ENCODE results near the gene BRMS1L.
A peak's percentile ranks its signal among the peaks of the same experiment; 100 is the strongest.

BRMS1L gene

DNA sequence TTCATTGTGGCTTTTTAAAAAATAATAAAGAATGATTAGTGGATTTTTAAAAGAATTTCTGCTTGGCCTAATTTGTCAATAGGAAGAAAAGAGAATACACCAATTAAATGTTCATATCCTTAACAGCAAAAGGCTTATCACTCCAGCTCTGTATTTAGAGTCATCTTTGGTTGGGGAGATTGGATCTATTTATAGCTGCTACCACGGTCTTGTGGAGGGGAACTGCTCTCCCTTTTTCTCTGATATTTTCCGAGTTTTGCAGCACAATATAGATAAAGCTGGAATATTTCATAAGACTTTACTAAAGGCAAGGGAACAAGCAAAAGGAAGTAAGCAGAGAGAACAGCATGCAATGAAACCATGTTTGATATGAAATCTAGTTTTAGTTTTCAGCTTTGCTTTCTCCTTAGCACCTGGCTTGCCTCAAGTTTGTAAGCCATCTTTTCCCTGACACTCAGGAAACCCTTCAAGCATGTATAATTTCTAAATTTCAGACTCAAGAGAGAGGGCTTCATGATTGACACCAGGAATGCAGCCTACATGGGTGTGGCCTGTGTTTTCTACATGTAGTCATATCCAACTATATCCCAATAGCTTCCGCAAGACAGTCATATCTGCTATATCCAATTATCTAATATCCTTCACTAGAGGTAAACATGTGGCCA is 35.2 kb downstream of the BRMS1L start:
- Mint-ChIP-seq H3K4me3 (no peak overlapping the region), H3K9me3 (no peaks in the 10 kb centered on the region), H3K27ac (no peak overlapping the region), H3K4me1 (ENCODE audit: low read depth in 2 of 2) (no peaks in the 10 kb centered on the region), H3K27me3 (no peaks in the 10 kb centered on the region), H3K36me3 (ENCODE audit: insufficient read depth) (peaks cover 34% of the 10 kb centered on the region)
- DNase-seq (no peak), ATAC-seq (replicated peaks) (no peak)

GRCh38 chr14:35865611-35866324 is 39.6 kb downstream of the BRMS1L start:
- Mint-ChIP-seq H3K36me3 (ENCODE audit: insufficient read depth) (peaks cover 15% of the 10 kb centered on the region), H3K9me3 (no peaks in the 10 kb centered on the region), H3K27me3 (no peaks in the 10 kb centered on the region), H3K27ac (no peak overlapping the region), H3K4me3 (no peak overlapping the region), H3K4me1 (ENCODE audit: low read depth in 2 of 2) (no peaks in the 10 kb centered on the region)
- no peak for DNase-seq
- no peak for ATAC-seq (replicated peaks)

GRCh38 chr14:35866595-35867279 is 40.6 kb downstream of the BRMS1L start:
- Mint-ChIP-seq H3K36me3 (ENCODE audit: insufficient read depth) (peaks cover 15% of the 10 kb centered on the region), H3K27ac (no peak overlapping the region), H3K4me1 (ENCODE audit: low read depth in 2 of 2) (no peaks in the 10 kb centered on the region), H3K9me3 (no peaks in the 10 kb centered on the region), H3K4me3 (no peak overlapping the region), H3K27me3 (no peaks in the 10 kb centered on the region)
- ATAC-seq (replicated peaks), result no peak
- no peak for DNase-seq

GRCh38 chr14:35867280-35867629 is 41.1 kb downstream of the BRMS1L start:
- no peak for ATAC-seq (replicated peaks)

DNA sequence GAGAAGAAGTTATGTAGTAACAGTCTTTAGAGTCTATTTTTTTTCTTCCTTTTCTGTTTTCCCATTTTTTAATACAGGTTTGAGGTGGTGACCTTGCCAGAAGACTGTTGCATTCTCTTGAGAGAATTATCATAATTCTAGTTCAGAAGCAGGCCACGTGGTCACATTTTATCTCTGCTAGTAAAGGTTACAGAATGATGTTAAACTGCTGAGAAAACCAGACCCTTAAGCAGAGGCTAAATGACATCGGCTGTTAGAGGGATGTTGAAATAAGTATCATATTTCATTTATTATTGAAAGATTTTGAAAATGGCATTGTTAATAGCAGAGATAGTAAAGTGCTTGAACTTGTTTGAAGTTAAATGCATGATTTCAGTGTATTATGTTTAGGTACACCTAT is 49.2 kb downstream of the BRMS1L start:
- Mint-ChIP-seq H3K27me3 (no peaks in the 10 kb centered on the region), H3K4me1 (ENCODE audit: low read depth in 2 of 2) (no peaks in the 10 kb centered on the region), H3K27ac (no peak overlapping the region), H3K4me3 (no peak overlapping the region), H3K36me3 (ENCODE audit: insufficient read depth) (peaks cover 2% of the 10 kb centered on the region), H3K9me3 (no peaks in the 10 kb centered on the region)
- no peak for ATAC-seq (replicated peaks)
- no peak for DNase-seq

More at GRCh38 chr14:35867280-35867629, 41.1 kb downstream of the BRMS1L start:
- DNase-seq, result no peak
- Mint-ChIP-seq H3K9me3 (no peaks in the 10 kb centered on the region), H3K4me1 (ENCODE audit: low read depth in 2 of 2) (no peaks in the 10 kb centered on the region), H3K4me3 (no peak overlapping the region), H3K27ac (no peak overlapping the region), H3K36me3 (ENCODE audit: insufficient read depth) (peaks cover 15% of the 10 kb centered on the region), H3K27me3 (no peaks in the 10 kb centered on the region)

DNA sequence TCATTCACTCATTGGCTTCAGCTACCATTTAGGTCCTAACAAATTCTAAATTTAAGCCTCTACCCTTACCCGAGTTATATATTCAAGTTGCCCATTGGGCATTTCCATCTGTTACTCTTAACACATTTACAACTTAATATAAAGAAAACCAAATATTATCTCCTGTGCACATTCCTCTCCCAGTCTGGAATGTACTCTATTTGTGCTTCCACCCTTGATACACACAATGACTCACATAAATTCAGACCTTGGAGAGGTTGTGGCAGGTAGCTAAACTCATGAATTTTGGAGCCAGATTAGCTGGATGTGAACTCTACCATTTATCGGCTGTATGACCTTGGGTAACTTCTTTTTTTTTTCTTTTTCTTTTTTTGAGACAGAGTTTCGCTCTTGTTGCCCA is 51.1 kb downstream of the BRMS1L start:
- ATAC-seq (replicated peaks) (no peak), DNase-seq (no peak)
- H3K9me3 Mint-ChIP-seq, result no peaks in the 10 kb centered on the region
- H3K27ac Mint-ChIP-seq, result no peak overlapping the region
- peaks cover 2% of the 10 kb centered on the region for H3K36me3 Mint-ChIP-seq (ENCODE audit: insufficient read depth)
- H3K27me3 Mint-ChIP-seq, result no peaks in the 10 kb centered on the region
- no peaks in the 10 kb centered on the region for H3K4me1 Mint-ChIP-seq (ENCODE audit: low read depth in 2 of 2)
- no peak overlapping the region for H3K4me3 Mint-ChIP-seq

GRCh38 chr14:35878272-35879150 is 52.4 kb downstream of the BRMS1L start:
- DNase-seq (no peak), ATAC-seq (replicated peaks) (no peak)

GRCh38 chr14:35879151-35879648 is 53.1 kb downstream of the BRMS1L start:
- peaks cover 0 to 5% of the 10 kb centered on the region in 2 donors for H3K27me3 Mint-ChIP-seq
- H3K4me1 Mint-ChIP-seq (ENCODE audit: low read depth in 2 of 2), result no peaks in the 10 kb centered on the region
- H3K36me3 Mint-ChIP-seq (ENCODE audit: insufficient read depth), result peaks cover 2% of the 10 kb centered on the region
- H3K9me3 Mint-ChIP-seq, result no peaks in the 10 kb centered on the region
- H3K27ac Mint-ChIP-seq, result no peak overlapping the region
- no peak overlapping the region for H3K4me3 Mint-ChIP-seq
- DNase-seq (no peak), ATAC-seq (replicated peaks) (no peak)

More at GRCh38 chr14:35878272-35879150, 52.4 kb downstream of the BRMS1L start:
- peaks cover 2% of the 10 kb centered on the region for H3K36me3 Mint-ChIP-seq (ENCODE audit: insufficient read depth)
- no peak overlapping the region for H3K4me3 Mint-ChIP-seq
- peak overlapping the region in 1 of 2 donors; percentile 20 for H3K27ac Mint-ChIP-seq
- H3K4me1 Mint-ChIP-seq (ENCODE audit: low read depth in 2 of 2), result no peaks in the 10 kb centered on the region
- H3K27me3 Mint-ChIP-seq, result no peaks in the 10 kb centered on the region
- no peaks in the 10 kb centered on the region for H3K9me3 Mint-ChIP-seq

GRCh38 chr14:35879654-35880249 is 53.6 kb downstream of the BRMS1L start:
- Mint-ChIP-seq H3K36me3 (ENCODE audit: insufficient read depth) (peaks cover 2% of the 10 kb centered on the region), H3K27me3 (peaks cover 0 to 5% of the 10 kb centered on the region in 2 donors), H3K4me3 (no peak overlapping the region), H3K27ac (no peak overlapping the region), H3K9me3 (no peaks in the 10 kb centered on the region), H3K4me1 (ENCODE audit: low read depth in 2 of 2) (no peaks in the 10 kb centered on the region)
- ATAC-seq (replicated peaks), result no peak
- DNase-seq, result no peak

DNA sequence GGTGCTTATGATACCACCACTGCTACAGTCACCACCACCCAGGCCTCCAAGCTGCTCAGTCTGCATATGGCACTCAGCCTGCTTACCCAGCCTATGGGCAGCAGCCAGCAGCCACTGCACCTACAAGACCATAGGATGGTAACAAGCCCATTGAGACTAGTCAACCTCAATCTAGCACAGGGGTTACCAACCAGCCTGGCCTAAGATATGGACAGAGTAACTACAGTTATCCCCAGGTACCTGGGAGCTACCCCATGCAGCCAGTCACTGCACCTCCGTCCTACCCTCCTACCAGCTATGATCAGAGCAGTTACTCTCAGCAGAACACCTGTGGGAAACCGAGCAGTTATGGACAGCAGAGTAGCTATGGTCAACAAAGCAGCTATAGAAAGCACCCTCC is 55.1 kb downstream of the BRMS1L start:
- Mint-ChIP-seq H3K36me3 (ENCODE audit: insufficient read depth) (no peaks in the 10 kb centered on the region), H3K4me1 (ENCODE audit: low read depth in 2 of 2) (no peaks in the 10 kb centered on the region), H3K9me3 (no peaks in the 10 kb centered on the region), H3K27ac (no peak overlapping the region), H3K27me3 (peaks cover 0 to 5% of the 10 kb centered on the region in 2 donors), H3K4me3 (no peak overlapping the region)
- ATAC-seq (replicated peaks), result no peak
- no peak for DNase-seq

GRCh38 chr14:35883677-35884293 is 57.6 kb downstream of the BRMS1L start:
- Mint-ChIP-seq H3K36me3 (ENCODE audit: insufficient read depth) (no peaks in the 10 kb centered on the region), H3K27ac (no peak overlapping the region), H3K4me1 (ENCODE audit: low read depth in 2 of 2) (no peaks in the 10 kb centered on the region), H3K4me3 (no peak overlapping the region), H3K27me3 (peaks cover 9% of the 10 kb centered on the region in 2 donors), H3K9me3 (no peaks in the 10 kb centered on the region)
- ATAC-seq (replicated peaks) (no peak), DNase-seq (no peak)

GRCh38 chr14:35890308-35890707 is 64.2 kb downstream of the BRMS1L start:
- ATAC-seq (replicated peaks), result no peak
- H3K27me3 Mint-ChIP-seq, result peaks cover 4 to 9% of the 10 kb centered on the region in 2 donors
- no peak overlapping the region for H3K4me3 Mint-ChIP-seq
- no peaks in the 10 kb centered on the region for H3K4me1 Mint-ChIP-seq (ENCODE audit: low read depth in 2 of 2)
- H3K27ac Mint-ChIP-seq, result no peak overlapping the region
- no peak for DNase-seq
- H3K9me3 Mint-ChIP-seq, result peaks cover 3 to 8% of the 10 kb centered on the region in 2 donors
- H3K36me3 Mint-ChIP-seq (ENCODE audit: insufficient read depth), result no peaks in the 10 kb centered on the region
